Uterus (tissue), 2 donors: ENCODE results near the gene KLHL7.
"Not testable (repeated sequence)": the region's sequence is repeated elsewhere in the genome, so short reads cannot be mapped to it uniquely, and the experiment has no call there.

Experiments used
- CTCF ChIP-seq, 4 experiments: fragments of 200-600 bp in 2 of 4; fragments of 450-650 bp in 2 of 4; sonication (generic) in 2 of 4; IDR thresholded peaks; one replicate each; pipeline ENCODE4 v1.5.1; 2016 to 2019; ENCODE audit warnings: antibody characterized with exemption in 4 of 4, mild to moderate bottlenecking in 2 of 4, moderate library complexity in 1 of 4
- POLR2A ChIP-seq, 2 donors: fragments of 450-650 bp; IDR thresholded peaks; one replicate each; pipeline ENCODE4 v1.6.1; 2016; ENCODE audit warnings: antibody characterized with exemption in 2 of 2, mild to moderate bottlenecking in 1 of 2, moderate library complexity in 1 of 2

DNA sequence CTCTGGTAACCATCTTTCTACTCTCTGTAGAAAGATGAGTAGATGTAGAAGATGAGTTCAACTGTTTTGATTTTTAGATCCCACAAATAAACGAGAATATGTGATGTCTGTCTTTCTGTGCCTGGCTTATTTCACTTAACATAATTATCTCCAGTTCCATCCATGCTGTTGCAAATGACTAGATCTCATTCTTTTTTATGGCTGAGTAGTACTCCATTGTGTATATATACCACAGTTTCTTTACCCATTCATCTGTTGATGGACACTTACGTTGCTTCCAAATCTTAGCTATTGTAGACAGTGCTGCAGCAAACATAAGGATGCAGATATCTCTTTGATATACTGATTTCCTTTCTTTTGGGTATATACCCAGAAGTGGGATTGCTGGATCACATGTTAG, 26.2 kb downstream of the KLHL7 start:
- TF ChIP-seq CTCF, POLR2A (IDR thresholded peaks at IDR 0.05): not testable (repeated sequence)
